Heart left ventricle (tissue), 16 donors: ENCODE results near the gene CNTRL. TPM values are rescaled to one million over a fixed set of nuclear protein-coding genes. Genes with fewer than 3 reads are reported as not detected.

ENCODE experiments used
- ATAC-seq, 4 donors: fragments of 200-7000 bp; cut with Tn5 transposase; one replicate each; pipeline ENCODE4 v1.9.1; 2020 to 2022; ENCODE audit warnings: moderate library complexity in 4 of 4, mild to moderate bottlenecking in 3 of 4, moderate number of reproducible peaks in 1 of 4
- DNase-seq, 5 donors: peaks; one replicate each; pipeline ENCODE4 v3.0.0-alpha.2; 2020
- H3K27ac ChIP-seq, 12 donors: fragments of 200-600 bp; sonication (generic) in 4 of 12; one replicate each; pipeline versions ENCODE4 v1.5.0 to v1.8.0; 2016 to 2022; ENCODE audit warnings: mild to moderate bottlenecking in 2 of 12
- H3K27me3 ChIP-seq, 9 donors: fragments of 200-600 bp; sonication (generic) in 2 of 9; one replicate each; pipeline versions ENCODE4 v1.5.1 to v1.8.0; 2016 to 2022; ENCODE audit warnings: mild to moderate bottlenecking in 3 of 9
- H3K36me3 ChIP-seq, 9 donors: fragments of 200-600 bp; sonication (generic) in 2 of 9; one replicate each; pipeline versions ENCODE4 v1.5.0 to v1.8.0; 2018 to 2022; ENCODE audit warnings: mild to moderate bottlenecking in 2 of 9
- H3K4me1 ChIP-seq, 12 donors: fragments of 200-600 bp; sonication (generic) in 4 of 12; one replicate each; pipeline versions ENCODE4 v1.5.0 to v1.8.0; 2016 to 2022; ENCODE audit warnings: mild to moderate bottlenecking in 3 of 12
- H3K4me3 ChIP-seq, 12 donors: fragments of 200-600 bp; sonication (generic) in 4 of 12; one replicate each; pipeline versions ENCODE4 v1.5.0 to v1.8.0; 2017 to 2022; ENCODE audit warnings: mild to moderate bottlenecking in 9 of 12, moderate library complexity in 4 of 12
- H3K9me3 ChIP-seq, 12 donors: fragments of 200-600 bp; sonication (generic) in 4 of 12; one replicate each; pipeline versions ENCODE4 v1.5.0 to v1.8.0; 2016 to 2022; ENCODE audit warnings: mild to moderate bottlenecking in 1 of 12
- CTCF ChIP-seq, 12 donors: fragments of 200-600 bp; sonication (generic) in 4 of 12; IDR thresholded peaks; one replicate each; pipeline versions ENCODE4 v1.5.0 to v1.8.0; 2018 to 2022; ENCODE audit warnings: antibody characterized with exemption in 12 of 12, mild to moderate bottlenecking in 5 of 12
- POLR2A ChIP-seq, 2 donors: fragments of 450-650 bp; IDR thresholded peaks; one replicate each; pipeline ENCODE4 v1.6.1; 2017; ENCODE audit warnings: antibody characterized with exemption in 2 of 2, mild to moderate bottlenecking in 2 of 2, moderate library complexity in 2 of 2
- whole genome bisulfite sequencing, 4 donors: extraction: QIAGEN DNeasy Blood & Tissue Kit in 2 of 4; methylation state at CpG; one replicate each; pipeline versions ENCODE4 v1.1.5 to v1.1.7; 2013 to 2018; 5-methylcytosine and 5-hydroxymethylcytosine counted together
- intact Hi-C, 10 donors: fragments of 100-400 bp; cut with DNase I; formaldehyde crosslinking; loops; one replicate each; pipeline versions ENCODE4 v1.11.1 to v1.14.2; 2022
- polyA plus RNA-seq, 2 donors: library from polyadenylated mRNA; stranded (reverse); fragments of 200-250 nt; gene quantifications; one replicate each; pipeline ENCODE4 v1.2.3, GENCODE V29; 2013
- total RNA-seq, 9 donors: library from RNA; depleted of rRNA in 2 of 9; stranded (reverse); fragments of >200 nt in 2 of 9; fragmentation: NEBNext Ultra II Directional in 3 of 9; extraction: Animal tissue kit (Norgen Biotek cat#: 25700) in 3 of 9; gene quantifications; one replicate each; pipeline versions ENCODE4 v1.1.0 to v1.2.4, GENCODE V29; 2016 to 2023
- donor health status: ischemic (EF 13 %, LVEDD 7.1; RV severe dilation, severe dysfunction).
- donor health status: healthy with polysubstance abuse.
- donor health status: DM: no; HTN: yes; CAD: no.
- donor health status: DM: no; HTN: no; CAD: no.
- donor health status: ischemic (EF 25% LVEDD 6.9; RV normal size, moderate dysfunction).
- donor health status: ischemic (EF 25% LVEDD 5.7; RV mildly dilated, moderate dysfunction).
- donor health status: healthy.
- donor health status: DM: yes; HTN: yes; CAD: no.
- donor health status: ischemic (EF 35%, LVEDD 5.7; RV mildly dilated, moderate dysfunction).
- donor health status: nonischemic (EF 11% LVEDD 7.7; RV severe dilation, severe dysfunction).
- donor health status: DM: yes; HTN: yes; CAD: no.
- donor health status: PGD.
- donor health status: ischemic (EF 29% LVEDD 5.4; RV normal size, mild dysfunction).
- donor health status: nonischemic (EF 23%, LVEDD 6.1; RV moderate dilation, normal function).

The CNTRL gene
- total and polyA plus RNA-seq, 11 donors = 2.5 to 11.4 (median 3.7) TPM

- no peak for TF ChIP-seq CTCF (IDR thresholded peaks at IDR 0.05)
- no peak for TF ChIP-seq POLR2A (IDR thresholded peaks at IDR 0.05)
- H3K27me3 ChIP-seq = no peaks in the 10 kb centered on the region
- no peak for DNase-seq
- no peak for ATAC-seq
- intact Hi-C loops = loop anchor here in 4 of 10 donors (2.0 to 10.0 kb wide), 4 partner anchors 43 to 97 kb away; partner anchors contain the start of gene GSN (in 1 of the 4)
- whole genome bisulfite sequencing, 4 donors = 93 to 97% (median 96%) methylated on average over 4 of the region's 4 CpGs
- no peak overlapping the region for H3K4me3 ChIP-seq
- no peaks in the 10 kb centered on the region for H3K9me3 ChIP-seq
- H3K27ac ChIP-seq = no peak overlapping the region
- peaks cover 0 to 23% (median 5%) of the 10 kb centered on the region in 12 donors for H3K4me1 ChIP-seq
- no peaks in the 10 kb centered on the region for H3K36me3 ChIP-seq
Observed at GRCh38 chr9:121217609-121218292, 143.0 kb downstream of the CNTRL start.

DNA sequence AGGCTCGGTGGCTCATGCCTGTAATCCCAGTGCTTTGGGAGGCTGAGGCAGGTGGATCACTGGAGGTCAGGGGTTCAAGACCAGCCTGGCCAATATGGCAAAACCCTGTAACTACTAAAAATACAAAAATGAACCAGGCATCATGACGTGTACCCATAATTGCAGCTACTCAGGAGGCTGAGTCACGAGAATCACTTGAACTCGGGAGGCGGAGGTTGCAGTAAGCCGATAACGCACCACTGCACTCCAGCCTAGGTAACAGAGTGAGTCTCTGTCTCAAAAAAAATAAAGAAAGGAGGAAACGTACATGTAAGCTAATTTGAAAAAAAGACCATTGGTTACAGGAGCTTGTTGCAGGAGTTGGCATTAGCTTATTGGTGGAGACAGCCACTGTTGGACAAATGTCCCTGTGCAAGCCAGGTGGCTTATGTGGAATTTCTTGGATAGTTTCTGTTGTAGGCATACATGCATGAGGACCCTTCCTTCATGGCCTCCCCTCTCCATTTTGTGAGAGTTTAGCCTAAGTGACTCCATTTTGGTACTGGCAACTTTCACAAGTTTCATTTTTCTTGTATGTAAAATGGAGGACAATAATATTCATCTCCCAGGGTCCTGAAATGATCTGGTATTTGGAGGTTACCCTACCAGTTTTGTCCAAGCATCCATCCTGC lies 143.7 kb downstream of the CNTRL start:
- Histone ChIP-seq H3K4me1 (peaks cover 0 to 19% (median 0%) of the 10 kb centered on the region in 12 donors), H3K27me3 (no peaks in the 10 kb centered on the region), H3K36me3 (no peaks in the 10 kb centered on the region), H3K9me3 (no peaks in the 10 kb centered on the region), H3K4me3 (no peak overlapping the region), H3K27ac (no peak overlapping the region)
- intact Hi-C loops = loop anchor here in 3 of 10 donors (5.0 to 10.0 kb wide), 3 partner anchors 46 to 96 kb away; partner anchors contain the start of gene GSN (in 1 of the 3)
- ATAC-seq = no peak
- 94 to 98% (median 97%) methylated on average over 8 of the region's 8 CpGs for WGBS, 4 donors
- DNase-seq = no peak
- TF ChIP-seq CTCF (IDR thresholded peaks at IDR 0.05) (no peak), POLR2A (IDR thresholded peaks at IDR 0.05) (no peak)

DNA sequence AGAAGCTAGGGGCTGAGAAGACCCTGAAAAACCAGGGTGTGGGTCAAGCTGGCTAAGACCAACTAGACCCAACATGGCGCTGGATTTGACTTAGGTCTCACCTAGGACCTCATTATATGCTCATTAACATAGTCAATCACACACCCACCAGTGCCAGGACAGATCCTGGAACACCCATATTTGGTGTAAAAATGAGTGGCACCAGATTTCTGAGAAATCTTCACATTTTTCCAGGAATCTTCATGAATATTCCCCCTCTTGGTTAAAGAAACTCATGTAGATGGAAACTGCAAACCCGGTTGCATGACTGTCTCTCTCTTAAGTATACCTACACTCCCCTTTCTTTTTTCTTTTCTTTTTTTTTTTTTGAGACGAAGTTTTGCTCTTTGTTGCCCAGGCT lies 144.8 kb downstream of the CNTRL start:
- H3K4me1 ChIP-seq = peaks cover 0 to 19% (median 0%) of the 10 kb centered on the region in 12 donors
- no peak for TF ChIP-seq CTCF (IDR thresholded peaks at IDR 0.05)
- TF ChIP-seq POLR2A (IDR thresholded peaks at IDR 0.05) = no peak
- no peak for DNase-seq
- H3K4me3 ChIP-seq = no peak overlapping the region
- H3K9me3 ChIP-seq = no peaks in the 10 kb centered on the region
- intact Hi-C loops = loop anchor here in 3 of 10 donors (5.0 to 10.0 kb wide), 3 partner anchors 45 to 95 kb away; partner anchors contain the start of gene GSN (in 1 of the 3)
- 89 to 95% (median 92%) methylated on average over 3 of the region's 3 CpGs for WGBS, 4 donors
- H3K27me3 ChIP-seq = no peaks in the 10 kb centered on the region
- ATAC-seq = no peak
- H3K36me3 ChIP-seq = no peaks in the 10 kb centered on the region
- H3K27ac ChIP-seq = no peak overlapping the region

DNA sequence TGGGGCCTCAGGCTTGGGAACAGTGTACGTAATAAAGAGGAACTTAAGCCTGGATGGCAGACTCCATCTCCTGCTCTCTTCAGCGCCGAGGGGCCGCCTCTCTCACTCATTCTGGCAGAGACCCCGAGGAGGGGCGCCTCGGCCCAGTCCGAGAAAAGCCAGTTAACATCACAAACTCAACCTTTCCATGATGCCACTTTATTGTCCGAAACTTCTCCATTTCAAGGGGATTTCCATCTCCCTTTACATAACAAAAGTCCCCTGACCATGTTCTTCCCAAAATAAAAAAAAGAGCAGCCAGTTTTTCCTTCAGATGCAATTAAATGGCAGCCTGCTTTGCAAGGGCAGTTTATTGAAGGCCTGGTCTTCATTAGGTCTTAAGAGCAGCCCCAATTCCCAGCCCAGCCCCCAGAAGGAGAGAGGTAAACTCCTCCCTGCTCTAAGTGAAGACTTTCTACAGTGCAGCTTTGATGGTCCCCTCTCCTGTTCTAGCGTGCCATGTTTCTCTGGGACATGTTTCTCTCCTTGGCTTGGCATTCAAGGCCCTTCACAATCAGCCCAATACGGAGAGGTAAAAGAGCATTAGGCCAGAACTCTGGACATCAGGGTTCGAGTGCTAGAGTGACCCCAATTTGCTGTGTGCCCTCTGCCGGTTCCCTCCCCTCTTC lies 146.4 kb downstream of the CNTRL start:
- Histone ChIP-seq H3K4me1 (peaks cover 0 to 18% (median 0%) of the 10 kb centered on the region in 12 donors), H3K36me3 (no peaks in the 10 kb centered on the region), H3K27ac (no peak overlapping the region), H3K4me3 (no peak overlapping the region), H3K9me3 (no peaks in the 10 kb centered on the region), H3K27me3 (no peaks in the 10 kb centered on the region)
- intact Hi-C loops = loop anchor here in 6 of 10 donors (5.0 to 10.0 kb wide), 6 partner anchors 46 to 176 kb away; partner anchors contain the start of gene GSN (in 2 of the 6)
- TF ChIP-seq CTCF (IDR thresholded peaks at IDR 0.05) (no peak), POLR2A (IDR thresholded peaks at IDR 0.05) (no peak)
- DNase-seq (no peak), ATAC-seq (no peak)
- WGBS, 4 donors = 81 to 88% (median 85%) methylated on average over 13 of the region's 13 CpGs
